T-helper 1 cell treated with Interleukin-12 subunit alpha and Interleukin-12 subunit beta and Interleukin-4 antibody, amounts not matched to agents 30 μg/mL and 1 μg/mL, for 36 hours (primary cell): Measurements from ENCODE around the gene ATP6AP1.

ENCODE experiments used
- H3K27ac Mint-ChIP-seq: one replicate; pipeline ENCODE4 v1.8.0; 2021; ENCODE audit warnings: mild to moderate bottlenecking, mixed read lengths
- H3K27me3 Mint-ChIP-seq: one replicate; pipeline ENCODE4 v1.8.0; 2021; ENCODE audit warnings: low read depth, mixed read lengths
- H3K36me3 Mint-ChIP-seq: one replicate; pipeline ENCODE4 v1.8.0; 2021; ENCODE audit warnings: low read depth, mixed read lengths
- H3K4me1 Mint-ChIP-seq: one replicate; pipeline ENCODE4 v1.8.0; 2021; ENCODE audit warnings: low read depth, mixed read lengths
- H3K4me3 Mint-ChIP-seq: one replicate; pipeline ENCODE4 v1.8.0; 2021; ENCODE audit warnings: mild to moderate bottlenecking, moderate library complexity, mixed read lengths
- H3K9me3 Mint-ChIP-seq: one replicate; pipeline ENCODE4 v1.8.0; 2021; ENCODE audit warnings: mixed read lengths

ATP6AP1 gene

GRCh38 chrX:154408659-154409221 is 19.7 kb upstream of the ATP6AP1 start:
- peaks cover 5% of the 10 kb centered on the region for H3K36me3 Mint-ChIP-seq
- peak overlapping the region; percentile 64 for H3K4me3 Mint-ChIP-seq
- H3K9me3 Mint-ChIP-seq: no peaks in the 10 kb centered on the region
- H3K4me1 Mint-ChIP-seq: peaks cover 13% of the 10 kb centered on the region
- H3K27ac Mint-ChIP-seq: peak overlapping the region; percentile 21
- H3K27me3 Mint-ChIP-seq: no peaks in the 10 kb centered on the region

- Mint-ChIP-seq H3K4me3 (peak within 1 kb of the TSS; percentile 64), H3K36me3 (peaks cover 5% of the 10 kb centered on the region), H3K9me3 (no peaks in the 10 kb centered on the region), H3K27me3 (no peaks in the 10 kb centered on the region), H3K4me1 (peaks cover 13% of the 10 kb centered on the region), H3K27ac (peak within 1 kb of the TSS; percentile 21)
Observed at GRCh38 chrX:154409222-154409871, 19.1 kb upstream of the ATP6AP1 start, which contains the start of gene DNASE1L1. DNASE1L1 (minus strand) TSS chrX:154409254; CDS start chrX:154405568, 3,686 bp downstream.

GRCh38 chrX:154411981-154412340 is 16.5 kb upstream of the ATP6AP1 start:
- H3K27ac Mint-ChIP-seq: peak overlapping the region; percentile 95
- H3K4me1 Mint-ChIP-seq: peaks cover 15% of the 10 kb centered on the region
- H3K36me3 Mint-ChIP-seq: peaks cover 8% of the 10 kb centered on the region
- H3K4me3 Mint-ChIP-seq: peak overlapping the region; percentile 77
- H3K27me3 Mint-ChIP-seq: no peaks in the 10 kb centered on the region
- H3K9me3 Mint-ChIP-seq: no peaks in the 10 kb centered on the region

- Mint-ChIP-seq H3K4me3 (peak overlapping the region; percentile 77), H3K9me3 (no peaks in the 10 kb centered on the region), H3K36me3 (peaks cover 8% of the 10 kb centered on the region), H3K27me3 (no peaks in the 10 kb centered on the region), H3K27ac (peak overlapping the region; percentile 95), H3K4me1 (peaks cover 15% of the 10 kb centered on the region)
Observed at GRCh38 chrX:154412468-154412867, 16.0 kb upstream of the ATP6AP1 start.

- Mint-ChIP-seq H3K36me3 (peaks cover 8% of the 10 kb centered on the region), H3K27me3 (no peaks in the 10 kb centered on the region), H3K4me1 (peaks cover 15% of the 10 kb centered on the region), H3K27ac (peak overlapping the region; percentile 95), H3K4me3 (peak overlapping the region; percentile 77), H3K9me3 (no peaks in the 10 kb centered on the region)
Observed at GRCh38 chrX:154413142-154413541, 15.3 kb upstream of the ATP6AP1 start.

- H3K36me3 Mint-ChIP-seq: peaks cover 6% of the 10 kb centered on the region
- no peaks in the 10 kb centered on the region for H3K27me3 Mint-ChIP-seq
Observed at GRCh38 chrX:154417157-154417556, 11.3 kb upstream of the ATP6AP1 start.

GRCh38 chrX:154419189-154419588 is 9.3 kb upstream of the ATP6AP1 start:
- no peak overlapping the region for H3K27ac Mint-ChIP-seq
- H3K27me3 Mint-ChIP-seq: no peaks in the 10 kb centered on the region
- peaks cover 2% of the 10 kb centered on the region for H3K4me1 Mint-ChIP-seq
- peaks cover 3% of the 10 kb centered on the region for H3K36me3 Mint-ChIP-seq
- H3K9me3 Mint-ChIP-seq: no peaks in the 10 kb centered on the region
- H3K4me3 Mint-ChIP-seq: no peak overlapping the region

More at GRCh38 chrX:154417157-154417556, 11.3 kb upstream of the ATP6AP1 start:
- H3K27ac Mint-ChIP-seq: no peak overlapping the region
- no peaks in the 10 kb centered on the region for H3K9me3 Mint-ChIP-seq
- H3K4me3 Mint-ChIP-seq: no peak overlapping the region
- H3K4me1 Mint-ChIP-seq: peaks cover 7% of the 10 kb centered on the region

GRCh38 chrX:154419688-154420401 is 8.6 kb upstream of the ATP6AP1 start:
- H3K9me3 Mint-ChIP-seq: no peaks in the 10 kb centered on the region

GRCh38 chrX:154420402-154420756 is 8.1 kb upstream of the ATP6AP1 start:
- Mint-ChIP-seq H3K9me3 (no peaks in the 10 kb centered on the region), H3K36me3 (peaks cover 3% of the 10 kb centered on the region), H3K27me3 (no peaks in the 10 kb centered on the region), H3K4me3 (no peak overlapping the region), H3K27ac (no peak overlapping the region), H3K4me1 (peaks cover 5% of the 10 kb centered on the region)

More at GRCh38 chrX:154419688-154420401, 8.6 kb upstream of the ATP6AP1 start:
- peaks cover 3% of the 10 kb centered on the region for H3K36me3 Mint-ChIP-seq
- no peaks in the 10 kb centered on the region for H3K27me3 Mint-ChIP-seq
- H3K27ac Mint-ChIP-seq: no peak overlapping the region
- H3K4me1 Mint-ChIP-seq: peaks cover 5% of the 10 kb centered on the region
- no peak overlapping the region for H3K4me3 Mint-ChIP-seq

GRCh38 chrX:154426916-154427770 is 1.3 kb upstream of the ATP6AP1 start:
- Mint-ChIP-seq H3K4me3 (peak overlapping the region; percentile 83), H3K4me1 (peaks cover 21% of the 10 kb centered on the region), H3K9me3 (no peaks in the 10 kb centered on the region), H3K27ac (no peak overlapping the region), H3K36me3 (peaks cover 5% of the 10 kb centered on the region), H3K27me3 (no peaks in the 10 kb centered on the region)

- Mint-ChIP-seq H3K27ac (no peak overlapping the region), H3K4me1 (peaks cover 18% of the 10 kb centered on the region), H3K4me3 (peak overlapping the region; percentile 83), H3K9me3 (no peaks in the 10 kb centered on the region), H3K36me3 (peaks cover 8% of the 10 kb centered on the region), H3K27me3 (no peaks in the 10 kb centered on the region)
Observed at GRCh38 chrX:154429711-154430110, 1.2 kb downstream of the ATP6AP1 start.

- H3K27me3 Mint-ChIP-seq: no peaks in the 10 kb centered on the region
- peak overlapping the region; percentile 9 for H3K4me3 Mint-ChIP-seq
- H3K27ac Mint-ChIP-seq: no peak overlapping the region
- no peaks in the 10 kb centered on the region for H3K9me3 Mint-ChIP-seq
- peaks cover 8% of the 10 kb centered on the region for H3K36me3 Mint-ChIP-seq
- peaks cover 18% of the 10 kb centered on the region for H3K4me1 Mint-ChIP-seq
Observed at GRCh38 chrX:154430479-154430878, 2.0 kb downstream of the ATP6AP1 start.

- Mint-ChIP-seq H3K36me3 (peaks cover 8% of the 10 kb centered on the region), H3K27me3 (no peaks in the 10 kb centered on the region), H3K9me3 (no peaks in the 10 kb centered on the region), H3K4me1 (peaks cover 18% of the 10 kb centered on the region), H3K27ac (no peak overlapping the region), H3K4me3 (peak overlapping the region; percentile 9)
Observed at GRCh38 chrX:154430916-154431315, 2.4 kb downstream of the ATP6AP1 start.

- H3K9me3 Mint-ChIP-seq: no peaks in the 10 kb centered on the region
- no peaks in the 10 kb centered on the region for H3K27me3 Mint-ChIP-seq
- H3K4me3 Mint-ChIP-seq: no peak overlapping the region
- no peak overlapping the region for H3K27ac Mint-ChIP-seq
- H3K4me1 Mint-ChIP-seq: peaks cover 22% of the 10 kb centered on the region
- H3K36me3 Mint-ChIP-seq: peaks cover 8% of the 10 kb centered on the region
Observed at GRCh38 chrX:154431341-154431740, 2.9 kb downstream of the ATP6AP1 start.
